Islet precursor cell (in vitro differentiated cells): ENCODE data around the gene BCAM.
A peak's percentile ranks its signal among the peaks of the same experiment; 100 is the strongest.
"Not testable (repeated sequence)": the region's sequence is repeated elsewhere in the genome, so short reads cannot be mapped to it uniquely, and the experiment has no call there.

Source experiments
- DNase-seq: peaks from one replicate; pipeline ENCODE4 v3.0.0-alpha.2; 2018

BCAM gene

GRCh38 chr19:44808463-44809371, at the start of gene BCAM:
Gene BCAM, plus strand, starts transcription at chr19:44809103. Its CDS starts 22 bp downstream, at chr19:44809125.
- peak; percentile 89 for DNase-seq

GRCh38 chr19:44762038-44762437, 46.9 kb upstream of the BCAM start:
- DNase-seq = no peak

GRCh38 chr19:44765033-44765948, 43.6 kb upstream of the BCAM start:
- no peak for DNase-seq

GRCh38 chr19:44765949-44766335, 43.0 kb upstream of the BCAM start:
- no peak for DNase-seq

- no peak for DNase-seq
Observed at GRCh38 chr19:44767295-44768180, 41.4 kb upstream of the BCAM start.

- DNase-seq = peak; percentile 96
Observed at GRCh38 chr19:44770550-44771257, 38.2 kb upstream of the BCAM start.

- DNase-seq = not testable (repeated sequence)
Observed at GRCh38 chr19:44772144-44772543, 36.8 kb upstream of the BCAM start.

GRCh38 chr19:44772959-44773358, 35.9 kb upstream of the BCAM start:
- DNase-seq = no peak

GRCh38 chr19:44775676-44776240, 33.1 kb upstream of the BCAM start:
- DNase-seq = no peak

GRCh38 chr19:44776402-44777096, 32.4 kb upstream of the BCAM start:
- no peak for DNase-seq

- DNase-seq = peak; percentile 94
Observed at GRCh38 chr19:44777715-44778347, 31.1 kb upstream of the BCAM start, which contains the start of gene CBLC. Gene CBLC, plus strand, starts transcription at chr19:44777890. Its CDS starts 42 bp downstream, at chr19:44777932.

- DNase-seq = no peak
Observed at GRCh38 chr19:44779150-44779549, 29.8 kb upstream of the BCAM start.

GRCh38 chr19:44781694-44782093, 27.2 kb upstream of the BCAM start:
- DNase-seq = not testable (repeated sequence)

- no peak for DNase-seq
Observed at GRCh38 chr19:44782729-44783128, 26.2 kb upstream of the BCAM start.

GRCh38 chr19:44783545-44783944, 25.4 kb upstream of the BCAM start:
- no peak for DNase-seq

GRCh38 chr19:44785271-44785670, 23.6 kb upstream of the BCAM start:
- no peak for DNase-seq

GRCh38 chr19:44785993-44786392, 22.9 kb upstream of the BCAM start:
- no peak for DNase-seq

- DNase-seq = no peak
Observed at GRCh38 chr19:44788971-44789370, 19.9 kb upstream of the BCAM start.

GRCh38 chr19:44789943-44790483, 18.9 kb upstream of the BCAM start:
- DNase-seq = no peak

- DNase-seq = no peak
Observed at GRCh38 chr19:44792281-44792680, 16.6 kb upstream of the BCAM start.
